ENCODE data around the gene ME3.

The ME3 gene

DNA sequence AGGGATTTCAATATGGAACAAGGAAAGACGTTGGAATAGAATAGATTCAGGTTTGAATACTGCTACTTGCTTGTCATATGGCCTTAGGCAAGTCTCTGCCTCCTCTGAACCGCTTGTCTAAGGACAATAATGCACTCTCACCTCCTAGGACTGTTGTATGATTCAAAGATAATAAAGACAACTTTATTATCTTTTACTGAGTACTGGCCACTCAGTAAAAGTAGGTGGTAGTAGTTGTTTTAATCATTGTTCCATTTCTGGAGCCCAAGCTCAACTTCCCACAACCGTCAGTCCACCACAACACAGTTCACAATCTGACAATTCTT, 134.2 kb downstream of the ME3 start:
- no peak for TF ChIP-seq EP300 (IDR thresholded peaks at IDR 0.05; ENCODE audit: borderline replicate concordance)
- TF ChIP-seq ZBTB7A (IDR thresholded peaks at IDR 0.05; ENCODE audit: low read depth), result no peak
- TF ChIP-seq, protein P1, sequence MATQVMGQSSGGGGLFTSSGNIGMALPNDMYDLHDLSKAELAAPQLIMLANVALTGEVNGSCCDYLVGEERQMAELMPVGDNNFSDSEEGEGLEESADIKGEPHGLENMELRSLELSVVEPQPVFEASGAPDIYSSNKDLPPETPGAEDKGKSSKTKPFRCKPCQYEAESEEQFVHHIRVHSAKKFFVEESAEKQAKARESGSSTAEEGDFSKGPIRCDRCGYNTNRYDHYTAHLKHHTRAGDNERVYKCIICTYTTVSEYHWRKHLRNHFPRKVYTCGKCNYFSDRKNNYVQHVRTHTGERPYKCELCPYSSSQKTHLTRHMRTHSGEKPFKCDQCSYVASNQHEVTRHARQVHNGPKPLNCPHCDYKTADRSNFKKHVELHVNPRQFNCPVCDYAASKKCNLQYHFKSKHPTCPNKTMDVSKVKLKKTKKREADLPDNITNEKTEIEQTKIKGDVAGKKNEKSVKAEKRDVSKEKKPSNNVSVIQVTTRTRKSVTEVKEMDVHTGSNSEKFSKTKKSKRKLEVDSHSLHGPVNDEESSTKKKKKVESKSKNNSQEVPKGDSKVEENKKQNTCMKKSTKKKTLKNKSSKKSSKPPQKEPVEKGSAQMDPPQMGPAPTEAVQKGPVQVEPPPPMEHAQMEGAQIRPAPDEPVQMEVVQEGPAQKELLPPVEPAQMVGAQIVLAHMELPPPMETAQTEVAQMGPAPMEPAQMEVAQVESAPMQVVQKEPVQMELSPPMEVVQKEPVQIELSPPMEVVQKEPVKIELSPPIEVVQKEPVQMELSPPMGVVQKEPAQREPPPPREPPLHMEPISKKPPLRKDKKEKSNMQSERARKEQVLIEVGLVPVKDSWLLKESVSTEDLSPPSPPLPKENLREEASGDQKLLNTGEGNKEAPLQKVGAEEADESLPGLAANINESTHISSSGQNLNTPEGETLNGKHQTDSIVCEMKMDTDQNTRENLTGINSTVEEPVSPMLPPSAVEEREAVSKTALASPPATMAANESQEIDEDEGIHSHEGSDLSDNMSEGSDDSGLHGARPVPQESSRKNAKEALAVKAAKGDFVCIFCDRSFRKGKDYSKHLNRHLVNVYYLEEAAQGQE (IDR thresholded peaks at IDR 0.05; ENCODE audit: low read depth), result no peak

DNA sequence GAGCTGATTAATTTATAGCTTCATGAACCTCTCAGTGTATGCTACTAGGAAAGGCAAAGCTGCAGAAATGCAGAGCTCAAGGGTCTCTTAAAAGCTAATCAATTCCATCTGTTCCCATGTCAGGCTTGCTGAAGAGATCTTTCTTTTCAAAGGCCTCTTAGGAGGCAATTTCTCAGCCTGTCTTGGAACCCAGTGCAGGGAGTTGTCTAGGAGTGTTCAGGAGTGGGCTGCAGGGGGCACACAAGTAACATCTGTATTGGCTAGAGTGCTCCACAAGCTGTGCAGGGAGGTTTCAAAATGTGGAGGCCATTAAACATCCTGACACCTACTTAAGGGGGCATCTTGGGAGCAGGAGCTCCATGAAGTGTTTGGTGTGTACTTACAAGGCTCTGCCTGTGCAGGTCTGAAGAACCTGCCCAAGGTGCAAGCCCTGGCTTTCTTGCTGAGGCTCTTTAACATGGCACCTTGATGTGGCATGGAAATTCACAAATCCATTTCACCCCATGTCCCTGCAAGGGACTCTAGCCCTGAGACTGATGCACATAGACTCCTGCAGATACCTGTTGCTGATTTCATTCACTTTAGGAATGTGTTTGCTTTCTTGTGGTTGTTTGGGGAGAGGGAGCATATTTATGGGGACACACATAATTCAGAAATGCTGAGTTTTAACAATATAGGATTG, 134.7 kb downstream of the ME3 start:
- TF ChIP-seq RAD21 (IDR thresholded peaks at IDR 0.05; ENCODE audit: low read depth) (peak; percentile 48; the same call in 1 of the 2 replicates), CEBPB (IDR thresholded peaks at IDR 0.05) (no peak)

DNA sequence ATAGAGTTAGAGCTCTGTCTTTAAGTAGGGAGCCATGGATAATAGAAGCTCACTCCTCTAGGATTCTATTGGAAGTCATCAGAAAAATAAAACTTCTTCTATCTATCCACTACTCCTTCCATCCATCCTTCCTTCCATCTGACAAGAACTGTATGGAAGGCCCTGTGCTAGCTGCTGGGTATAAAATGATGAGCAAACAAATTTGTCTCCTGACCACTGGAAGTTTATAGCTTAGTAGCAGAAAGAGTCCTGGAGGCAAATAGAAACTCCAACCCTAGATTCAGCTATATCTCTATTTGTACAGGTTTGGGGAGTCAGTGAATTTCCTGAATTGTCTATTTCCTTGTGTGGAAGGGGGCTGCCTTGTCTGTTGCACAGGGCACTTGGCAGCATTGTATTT, 136.6 kb downstream of the ME3 start:
- TF ChIP-seq CREB1 (IDR thresholded peaks at IDR 0.05; ENCODE audit: low read depth), result no peak
- TF ChIP-seq, protein P2, sequence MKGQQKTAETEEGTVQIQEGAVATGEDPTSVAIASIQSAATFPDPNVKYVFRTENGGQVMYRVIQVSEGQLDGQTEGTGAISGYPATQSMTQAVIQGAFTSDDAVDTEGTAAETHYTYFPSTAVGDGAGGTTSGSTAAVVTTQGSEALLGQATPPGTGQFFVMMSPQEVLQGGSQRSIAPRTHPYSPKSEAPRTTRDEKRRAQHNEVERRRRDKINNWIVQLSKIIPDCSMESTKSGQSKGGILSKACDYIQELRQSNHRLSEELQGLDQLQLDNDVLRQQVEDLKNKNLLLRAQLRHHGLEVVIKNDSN (IDR thresholded peaks at IDR 0.05), result no peak
- TF ChIP-seq, protein P3, sequence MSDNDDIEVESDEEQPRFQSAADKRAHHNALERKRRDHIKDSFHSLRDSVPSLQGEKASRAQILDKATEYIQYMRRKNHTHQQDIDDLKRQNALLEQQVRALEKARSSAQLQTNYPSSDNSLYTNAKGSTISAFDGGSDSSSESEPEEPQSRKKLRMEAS (IDR thresholded peaks at IDR 0.05), result no peak
- TF ChIP-seq TEAD4 (IDR thresholded peaks at IDR 0.05), result no peak
- no peak for TF ChIP-seq NFIC (IDR thresholded peaks at IDR 0.05)
- TF ChIP-seq, protein P1 (IDR thresholded peaks at IDR 0.05; ENCODE audit: low read depth), result no peak

DNA sequence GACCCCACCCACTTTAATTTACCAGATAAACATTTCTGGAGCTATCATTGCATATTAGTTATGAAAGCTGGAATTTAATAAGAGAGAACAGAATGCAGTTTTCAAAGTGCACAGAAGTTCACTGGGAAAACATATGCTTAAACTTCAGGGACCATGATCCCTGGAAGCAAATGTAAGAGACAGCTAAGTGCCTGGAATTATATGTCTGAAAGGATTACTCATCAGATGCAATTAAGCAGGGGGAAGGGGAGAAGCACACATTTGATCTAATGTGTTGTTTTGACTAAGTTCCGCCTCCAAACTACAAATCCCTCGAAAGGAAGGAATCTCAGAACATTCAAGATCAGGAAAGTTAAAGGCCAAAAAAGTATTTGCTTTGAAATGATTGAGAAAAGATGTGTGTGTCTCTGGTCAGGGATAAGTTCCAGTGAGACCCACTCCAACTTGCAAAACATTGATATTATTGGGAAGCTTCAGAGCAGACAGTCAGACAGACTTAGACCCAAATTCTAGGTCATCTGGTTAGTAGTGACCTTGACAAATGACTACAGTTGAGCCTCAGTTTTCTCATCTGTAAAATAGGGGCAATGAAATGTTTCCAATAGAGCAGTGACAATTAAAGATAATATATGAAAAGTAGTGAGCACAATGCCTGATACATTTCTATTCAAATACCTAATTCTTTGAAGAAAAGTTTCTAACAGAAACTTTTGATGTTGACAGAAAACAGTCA, 147.6 kb downstream of the ME3 start:
- TF ChIP-seq TAF1 (IDR thresholded peaks at IDR 0.05; ENCODE audit: low read depth), result no peak
- TF ChIP-seq RAD21 (IDR thresholded peaks at IDR 0.05; ENCODE audit: low read depth), result no peak
- TF ChIP-seq TCF12 (IDR thresholded peaks at IDR 0.05; ENCODE audit: low read depth), result no peak
- TF ChIP-seq, protein P1 (IDR thresholded peaks at IDR 0.05; ENCODE audit: low read depth), result no peak
- no peak for TF ChIP-seq CEBPB (IDR thresholded peaks at IDR 0.05)
- no peak for TF ChIP-seq TEAD4 (IDR thresholded peaks at IDR 0.05)
- no peak for TF ChIP-seq CREB1 (IDR thresholded peaks at IDR 0.05; ENCODE audit: low read depth)
- no peak for TF ChIP-seq ZBTB7A (IDR thresholded peaks at IDR 0.05; ENCODE audit: low read depth)
- TF ChIP-seq, protein P2 (IDR thresholded peaks at IDR 0.05), result no peak
- TF ChIP-seq FOXM1 (IDR thresholded peaks at IDR 0.05; ENCODE audit: borderline replicate concordance, low read depth), result no peak
- TF ChIP-seq, protein P3 (IDR thresholded peaks at IDR 0.05), result no peak

DNA sequence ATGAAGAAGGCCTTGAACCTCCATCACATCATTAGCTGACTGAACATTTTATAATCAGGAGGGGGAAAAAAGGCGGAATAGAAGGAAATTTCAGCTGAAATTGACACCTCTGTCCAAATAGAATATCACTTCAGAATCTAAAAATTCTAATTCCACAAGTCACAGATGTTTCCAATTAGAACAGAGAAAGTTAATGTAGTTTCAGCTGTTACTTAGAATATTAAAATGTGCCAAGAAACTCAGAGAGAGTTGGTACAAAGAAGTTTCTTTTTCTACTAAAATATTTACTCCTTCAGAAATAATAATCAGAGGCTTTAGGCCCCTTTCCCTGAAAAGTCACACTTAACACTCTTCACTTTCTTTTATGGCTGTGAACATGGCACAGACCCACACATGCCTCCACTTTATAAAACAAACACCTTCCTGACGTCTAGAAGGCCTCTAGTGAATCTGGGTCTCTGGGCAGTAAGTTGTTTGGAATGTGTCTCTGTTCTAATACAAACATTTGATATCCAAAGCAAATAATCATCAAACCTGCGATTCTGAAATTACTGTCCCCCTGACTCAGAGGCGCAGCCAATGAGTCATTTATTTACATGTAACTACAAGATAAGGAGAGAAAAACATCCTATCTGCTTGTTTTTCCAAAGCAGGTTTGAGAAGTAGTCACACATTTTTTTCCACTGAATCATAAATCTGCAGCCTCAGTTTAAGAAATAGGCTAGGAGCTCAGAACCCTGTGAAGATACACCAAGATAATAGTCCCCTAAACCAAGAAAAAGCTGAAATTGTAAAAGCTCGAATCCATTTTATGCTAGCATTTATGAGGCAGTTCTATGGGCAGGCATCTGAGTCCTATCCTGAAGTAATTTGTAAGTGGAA, 148.4 kb downstream of the ME3 start:
- no peak for TF ChIP-seq FOXM1 (IDR thresholded peaks at IDR 0.05; ENCODE audit: borderline replicate concordance, low read depth)
- TF ChIP-seq TEAD4 (IDR thresholded peaks at IDR 0.05), result peak; percentile 47; the same call in 1 of the 2 replicates

Data from Ishikawa (cell line).